HG02642 (cell line): Measurements from ENCODE around the gene CFAP46.
"Not testable (repeated sequence)": the region's sequence is repeated elsewhere in the genome, so short reads cannot be mapped to it uniquely, and the experiment has no call there.

Experiments used
- ATAC-seq: cut with Tn5 transposase; IDR thresholded peaks from one replicate; pipeline ENCODE4 v1.9.1; 2021; ENCODE audit warnings: mild to moderate bottlenecking; ENCODE audit not compliant: unreplicated experiment, poor library complexity

CFAP46 gene

GRCh38 chr10:132905661-132906060 is 36.7 kb downstream of the CFAP46 start:
- ATAC-seq, result no peak

DNA sequence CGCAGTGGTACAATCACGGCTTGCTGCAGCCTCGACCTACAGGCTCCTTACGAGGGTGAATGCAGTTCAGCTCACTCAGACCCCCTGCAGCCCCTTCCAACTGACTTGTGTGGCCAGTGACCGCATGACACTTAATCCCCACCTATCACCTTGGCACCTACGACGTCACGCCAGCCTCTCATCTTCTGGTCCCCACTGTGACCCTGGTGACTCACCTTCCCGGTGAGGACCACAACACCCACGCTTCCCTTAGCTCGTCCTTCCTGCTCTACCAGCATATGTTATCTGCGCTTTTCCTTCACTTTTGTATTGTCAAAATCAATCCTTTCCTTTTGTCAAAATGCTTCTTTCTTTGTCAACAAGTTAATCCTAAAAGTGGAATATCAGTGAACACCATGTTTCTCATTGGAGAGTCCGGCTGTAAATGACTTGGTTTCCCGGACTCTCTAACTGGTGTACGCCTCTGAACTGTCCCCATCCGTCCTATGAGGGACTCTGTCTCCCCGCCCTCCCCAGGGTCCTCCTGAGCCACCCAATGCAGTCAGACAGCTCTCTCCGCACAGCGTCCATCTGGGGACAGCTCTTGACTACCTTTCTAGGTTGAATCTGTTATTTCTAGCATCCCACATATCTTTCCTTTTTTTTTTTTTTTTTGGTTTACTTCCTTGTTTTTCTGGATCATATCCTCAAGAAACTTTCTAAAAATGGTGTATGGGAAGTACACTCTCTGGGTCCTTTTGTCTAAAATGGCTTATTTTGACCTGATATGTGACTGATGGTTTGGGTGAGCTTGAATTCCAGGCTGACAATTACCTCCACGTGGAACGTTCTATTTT is 37.3 kb downstream of the CFAP46 start:
- no peak for ATAC-seq

- ATAC-seq, result no peak
These were observed 38.1 kb downstream of the CFAP46 start for GRCh38 chr10:132904181-132904813.

DNA sequence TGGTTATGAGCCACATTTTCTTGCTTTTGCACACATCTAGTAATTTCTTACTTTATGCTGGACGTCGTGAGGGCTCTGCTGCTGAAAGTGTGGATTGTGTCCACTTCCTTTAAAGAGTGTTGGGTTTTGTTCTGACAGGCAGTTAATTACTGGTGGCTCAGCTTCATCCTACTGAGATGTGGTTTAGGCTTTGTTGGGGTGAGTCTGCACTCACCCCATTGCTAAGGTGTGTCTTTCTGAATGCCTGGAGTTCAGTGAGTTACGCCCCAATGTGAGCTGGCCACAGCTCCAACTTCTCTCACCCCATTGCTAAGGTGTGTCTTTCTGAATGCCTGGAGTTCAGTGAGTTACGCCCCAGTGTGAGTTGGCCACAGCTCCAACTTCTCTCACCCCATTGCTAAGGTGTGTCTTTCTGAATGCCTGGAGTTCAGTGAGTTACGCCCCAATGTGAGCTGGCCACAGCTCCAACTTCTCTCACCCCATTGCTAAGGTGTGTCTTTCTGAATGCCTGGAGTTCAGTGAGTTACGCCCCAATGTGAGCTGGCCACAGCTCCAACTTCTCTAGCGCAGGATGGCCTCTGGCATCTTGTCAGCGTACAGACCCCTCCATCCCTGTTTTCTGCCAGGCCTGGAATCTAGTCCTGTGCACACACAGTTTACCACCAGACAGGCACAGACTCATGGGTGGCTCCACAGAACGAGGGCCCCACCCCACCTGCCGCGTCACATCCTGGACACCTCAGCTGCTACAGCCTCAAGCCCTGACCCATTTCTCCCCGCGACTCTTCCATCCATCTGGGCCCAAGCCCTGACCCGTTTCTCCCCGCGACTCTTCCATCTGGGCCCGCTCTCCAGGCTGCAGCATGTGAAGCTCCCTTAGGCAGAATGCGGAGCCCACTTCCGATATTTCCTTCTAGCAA is 39.5 kb downstream of the CFAP46 start:
- not testable (repeated sequence) for ATAC-seq

- ATAC-seq, result no peak
These were observed 41.0 kb downstream of the CFAP46 start for GRCh38 chr10:132901351-132901750.

DNA sequence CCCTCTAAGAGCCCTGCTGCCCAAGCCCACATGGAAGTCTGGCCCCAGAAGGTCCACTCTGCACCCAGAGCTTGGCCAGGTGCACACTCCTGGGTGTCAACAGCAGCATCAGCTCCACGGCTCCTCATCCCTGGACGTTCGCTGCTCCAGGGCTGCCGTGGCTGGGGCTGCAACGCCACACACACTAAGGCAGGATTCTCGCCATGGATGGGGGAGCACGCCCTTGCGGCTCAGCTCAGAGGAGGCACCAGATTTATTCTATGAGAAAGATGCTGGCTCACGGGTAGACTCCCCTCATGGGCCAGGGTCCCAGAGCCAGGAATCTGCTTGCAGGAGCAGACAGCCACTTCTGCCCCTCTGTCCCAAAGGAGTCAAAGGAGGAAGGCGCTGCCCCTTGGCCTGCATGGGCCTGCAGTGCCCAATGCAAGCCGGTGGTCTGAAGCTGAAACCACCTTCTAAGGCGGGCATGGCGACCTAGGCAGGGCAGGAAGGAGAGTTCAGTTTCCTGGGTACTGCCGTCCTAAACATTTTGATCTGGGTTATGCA is 42.1 kb downstream of the CFAP46 start:
- ATAC-seq, result no peak

DNA sequence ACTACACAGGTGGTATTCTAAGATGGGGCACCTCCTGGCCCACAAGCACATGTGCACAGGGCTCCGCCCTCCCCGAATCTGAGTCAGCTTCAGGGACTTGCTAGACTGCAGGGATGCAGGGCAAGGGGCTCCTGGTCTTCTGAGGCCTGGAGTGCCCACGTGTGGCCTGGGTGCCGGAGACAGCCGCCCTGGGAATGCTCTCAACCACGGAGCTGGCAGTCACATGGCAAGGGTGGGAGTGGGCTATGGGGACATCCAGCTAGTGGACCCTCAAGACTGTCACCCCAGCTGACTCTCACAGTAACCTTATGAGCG is 42.7 kb downstream of the CFAP46 start:
- no peak for ATAC-seq

GRCh38 chr10:132899054-132899750 is 43.2 kb downstream of the CFAP46 start:
- no peak for ATAC-seq

- ATAC-seq, result no peak
These were observed 43.8 kb downstream of the CFAP46 start for GRCh38 chr10:132898391-132899053.

GRCh38 chr10:132897516-132898381 is 44.6 kb downstream of the CFAP46 start:
- ATAC-seq, result no peak

DNA sequence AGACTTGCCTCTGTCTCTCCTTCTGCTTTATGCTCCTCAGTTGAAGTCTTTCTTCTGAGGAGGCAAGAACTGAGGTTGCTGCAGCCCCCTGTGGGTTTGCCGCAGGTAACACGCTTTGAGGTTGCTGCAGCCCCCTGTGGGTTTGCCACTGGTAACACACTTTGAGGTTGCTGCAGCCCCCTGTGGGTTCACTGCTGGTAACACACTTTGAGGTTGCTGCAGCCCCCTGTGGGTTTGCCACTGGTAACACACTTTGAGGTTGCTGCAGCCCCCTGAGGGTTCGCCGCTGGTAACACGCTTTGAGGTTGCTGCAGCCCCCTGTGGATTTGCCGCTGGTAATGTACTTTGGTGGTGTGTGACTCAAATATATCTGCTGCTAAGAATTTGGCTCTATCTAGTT is 48.6 kb downstream of the CFAP46 start:
- ATAC-seq, result not testable (repeated sequence)

GRCh38 chr10:132893090-132893489 is 49.3 kb downstream of the CFAP46 start:
- no peak for ATAC-seq

GRCh38 chr10:132892004-132892403 is 50.4 kb downstream of the CFAP46 start:
- ATAC-seq, result no peak

DNA sequence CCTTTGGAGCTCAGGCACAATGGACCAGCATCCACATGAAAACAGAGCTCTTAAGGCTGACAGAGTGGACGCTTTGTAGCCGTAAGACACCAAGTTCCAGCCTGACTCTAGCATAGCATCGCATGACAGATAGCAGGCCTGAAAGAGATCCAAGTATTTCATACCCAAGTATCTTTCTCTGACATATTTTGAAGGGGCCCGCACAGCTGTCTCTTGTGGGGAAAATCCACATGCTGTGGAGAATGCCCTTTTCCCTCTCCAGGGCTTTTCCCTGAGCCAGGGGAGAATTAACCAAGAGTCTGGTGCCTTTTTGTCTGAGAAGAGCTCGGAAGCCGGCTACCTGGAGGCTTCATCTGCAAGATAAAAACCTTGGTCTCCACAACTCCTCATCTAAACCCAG is 51.0 kb downstream of the CFAP46 start:
- no peak for ATAC-seq

GRCh38 chr10:132890301-132890700 is 52.1 kb downstream of the CFAP46 start:
- no peak for ATAC-seq

GRCh38 chr10:132889556-132889955 is 52.8 kb downstream of the CFAP46 start:
- ATAC-seq, result no peak

DNA sequence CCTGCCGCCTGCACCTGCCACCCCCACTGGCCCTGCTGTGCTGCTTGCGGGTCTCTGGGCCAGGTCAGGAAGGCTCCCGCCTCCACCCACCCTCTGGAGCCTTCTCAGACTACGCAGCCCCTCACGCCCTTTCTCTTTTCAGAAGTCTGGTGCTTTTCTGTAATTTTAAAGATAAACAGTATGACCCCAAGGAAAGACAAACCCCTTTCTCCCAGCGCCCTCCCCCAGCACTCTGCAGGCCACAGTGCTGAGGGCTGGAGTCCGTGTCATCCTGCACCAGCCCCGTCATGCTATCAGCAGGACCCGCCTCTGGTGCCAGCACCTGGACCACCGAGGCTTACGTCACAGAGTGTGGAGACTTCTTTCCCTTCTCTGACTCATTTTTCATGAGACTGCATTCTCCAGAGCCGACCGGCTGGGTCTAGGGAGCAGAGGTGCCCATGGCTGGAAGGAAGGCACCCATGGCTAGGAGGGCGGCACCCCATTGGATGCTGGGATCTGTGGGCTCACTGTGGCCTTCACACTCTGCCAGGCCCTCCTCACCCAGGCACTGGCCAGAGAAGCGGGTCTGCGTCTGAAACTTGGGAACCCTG is 53.4 kb downstream of the CFAP46 start:
- no peak for ATAC-seq

DNA sequence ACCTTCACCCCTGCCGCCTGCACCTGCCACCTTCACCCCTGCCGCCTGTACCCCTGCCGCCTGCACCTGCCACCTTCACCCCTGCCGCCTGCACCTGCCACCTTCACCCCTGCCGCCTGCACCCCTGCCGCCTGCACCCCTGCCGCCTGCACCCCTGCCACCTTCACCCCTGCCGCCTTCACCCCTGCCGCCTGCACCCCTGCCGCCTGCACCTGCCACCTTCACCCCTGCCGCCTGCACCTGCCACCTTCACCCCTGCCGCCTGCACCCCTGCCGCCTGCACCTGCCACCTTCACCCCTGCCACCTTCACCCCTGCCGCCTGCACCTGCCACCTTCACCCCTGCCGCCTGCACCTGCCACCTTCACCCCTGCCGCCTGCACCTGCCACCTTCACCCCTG is 53.9 kb downstream of the CFAP46 start:
- ATAC-seq, result not testable (repeated sequence)
